ENCODE measurements around the gene NCOA1.

NCOA1 gene

DNA sequence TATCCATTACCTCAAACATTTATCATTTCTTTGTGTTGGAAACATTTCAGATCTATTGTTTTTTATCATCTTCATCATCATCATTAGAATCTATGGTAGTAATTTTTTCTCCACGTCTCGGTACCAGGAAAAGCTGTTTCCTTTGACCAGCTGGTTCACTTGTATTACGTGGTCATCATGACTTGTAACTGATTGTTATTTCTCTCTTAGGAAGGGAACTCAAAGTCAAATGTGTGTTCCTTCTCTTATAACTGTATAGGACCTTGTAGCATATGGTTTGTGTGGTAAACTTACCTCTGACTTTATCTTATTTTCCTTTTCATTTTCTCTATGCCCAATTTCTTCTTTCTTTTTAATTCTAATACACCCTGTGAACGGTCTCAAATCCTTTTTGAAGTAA, 16.5 kb downstream of the NCOA1 start:
- DNase-seq = no peak
- no peak for TF ChIP-seq GATA1 (IDR thresholded peaks at IDR 0.05; ENCODE audit: low read depth, low read length)
- TF ChIP-seq POLR2A (IDR thresholded peaks at IDR 0.05; ENCODE audit: low read length) = no peak

DNA sequence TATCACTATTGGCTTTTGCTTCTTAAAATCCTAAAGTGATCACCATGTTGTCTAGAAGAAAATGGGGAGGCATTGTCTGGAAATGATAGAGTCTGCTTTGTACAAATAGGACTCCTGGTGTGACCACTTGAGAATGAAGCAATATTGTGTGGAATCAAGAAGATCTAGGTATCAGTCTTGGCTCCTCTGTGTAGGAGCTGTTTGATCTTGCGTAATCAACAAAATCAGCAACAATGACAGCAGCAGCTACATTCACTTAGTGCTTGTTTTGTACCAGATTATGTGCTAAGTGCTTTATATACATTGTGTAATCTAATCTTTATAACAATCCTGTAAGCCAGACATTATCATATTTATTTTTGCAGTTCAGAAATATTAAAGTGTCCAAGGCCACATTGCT, 17.8 kb downstream of the NCOA1 start:
- DNase-seq = peak; percentile 28 to 59
- TF ChIP-seq GATA1 (IDR thresholded peaks at IDR 0.05; ENCODE audit: low read depth, low read length) (no peak), POLR2A (IDR thresholded peaks at IDR 0.05; ENCODE audit: low read length) (no peak)

DNA sequence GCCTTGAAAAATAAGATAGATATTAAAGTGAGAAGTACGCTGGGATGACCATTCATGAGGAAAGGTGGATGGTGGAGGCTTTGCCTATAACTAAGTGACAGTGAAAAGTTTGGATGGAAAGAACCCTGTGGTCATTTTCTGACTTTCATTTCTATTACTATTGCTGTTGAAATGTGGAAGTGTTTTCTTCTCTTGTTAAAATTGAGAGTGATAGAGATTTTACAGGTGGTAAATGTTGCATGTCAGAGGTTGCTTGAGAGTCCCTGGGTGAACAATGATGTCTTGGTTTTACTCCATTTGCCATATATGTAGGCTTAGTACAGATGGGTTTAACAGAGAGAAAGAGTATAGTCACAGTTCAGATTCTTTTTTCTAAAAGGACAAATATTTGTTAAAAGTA, 18.4 kb downstream of the NCOA1 start:
- no peak for TF ChIP-seq POLR2A (IDR thresholded peaks at IDR 0.05; ENCODE audit: low read length)
- no peak for TF ChIP-seq GATA1 (IDR thresholded peaks at IDR 0.05; ENCODE audit: low read depth, low read length)
- DNase-seq = no peak

DNA sequence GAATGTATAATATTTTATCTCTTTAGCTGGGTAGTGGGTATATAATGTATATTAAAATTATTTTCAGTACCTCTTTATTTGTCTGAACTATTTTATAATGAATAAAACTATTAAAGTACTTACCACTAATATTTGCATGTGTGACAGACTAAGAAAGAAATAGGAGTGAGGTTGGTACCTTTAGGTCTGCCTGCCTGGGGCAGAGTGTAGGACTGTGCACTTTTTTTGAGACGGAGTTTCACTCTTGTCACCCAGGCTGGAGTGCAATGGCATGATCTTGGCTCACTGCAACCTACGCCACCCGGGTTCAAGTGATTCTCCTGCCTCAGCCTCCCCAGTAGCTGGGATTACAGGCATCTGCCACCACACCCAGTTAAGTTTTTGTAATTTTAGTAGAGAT, 18.8 kb downstream of the NCOA1 start:
- no peak for TF ChIP-seq GATA1 (IDR thresholded peaks at IDR 0.05; ENCODE audit: low read depth, low read length)
- TF ChIP-seq POLR2A (IDR thresholded peaks at IDR 0.05; ENCODE audit: low read length) = no peak
- DNase-seq = no peak

DNA sequence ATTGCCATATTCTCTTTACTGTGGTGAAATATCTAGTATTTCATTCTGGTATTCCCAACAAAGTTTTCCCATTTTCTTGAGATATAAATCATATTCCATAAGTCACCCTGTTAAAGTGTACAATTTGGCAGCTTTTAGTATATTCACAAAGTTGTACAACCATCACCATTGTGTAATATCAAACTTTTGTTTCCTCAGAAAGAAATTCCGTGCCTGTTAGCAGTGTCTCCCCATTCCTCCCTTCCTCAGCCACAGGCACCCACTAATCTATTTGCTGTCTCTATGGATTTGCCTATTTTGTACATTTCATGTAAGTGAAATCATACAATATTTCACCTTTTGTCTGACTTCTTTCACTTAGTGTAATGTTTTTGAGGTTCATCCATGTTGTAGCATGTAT, 19.7 kb downstream of the NCOA1 start:
- no peak for TF ChIP-seq POLR2A (IDR thresholded peaks at IDR 0.05; ENCODE audit: low read length)
- TF ChIP-seq GATA1 (IDR thresholded peaks at IDR 0.05; ENCODE audit: low read depth, low read length) = no peak
- DNase-seq = no peak

DNA sequence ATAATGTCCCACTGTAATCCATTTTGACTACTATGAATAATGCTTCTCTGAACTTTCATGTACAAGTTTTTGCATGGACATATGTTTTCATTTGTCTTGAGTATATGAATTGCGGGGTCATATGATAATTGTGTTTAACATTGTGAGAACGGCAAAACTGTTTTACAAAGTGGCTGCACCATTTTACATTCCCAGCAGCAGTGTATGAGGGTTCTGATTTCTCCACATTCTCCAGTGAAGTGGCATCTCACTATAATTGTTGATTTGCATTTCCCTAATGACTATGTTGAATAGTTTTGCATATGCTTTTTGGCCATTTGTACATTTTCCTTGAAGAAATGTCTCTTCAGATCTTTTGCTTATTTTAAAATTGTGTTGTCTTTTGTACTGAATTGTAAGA, 20.1 kb downstream of the NCOA1 start:
- no peak for DNase-seq
- no peak for TF ChIP-seq POLR2A (IDR thresholded peaks at IDR 0.05; ENCODE audit: low read length)
- no peak for TF ChIP-seq GATA1 (IDR thresholded peaks at IDR 0.05; ENCODE audit: low read depth, low read length)

DNA sequence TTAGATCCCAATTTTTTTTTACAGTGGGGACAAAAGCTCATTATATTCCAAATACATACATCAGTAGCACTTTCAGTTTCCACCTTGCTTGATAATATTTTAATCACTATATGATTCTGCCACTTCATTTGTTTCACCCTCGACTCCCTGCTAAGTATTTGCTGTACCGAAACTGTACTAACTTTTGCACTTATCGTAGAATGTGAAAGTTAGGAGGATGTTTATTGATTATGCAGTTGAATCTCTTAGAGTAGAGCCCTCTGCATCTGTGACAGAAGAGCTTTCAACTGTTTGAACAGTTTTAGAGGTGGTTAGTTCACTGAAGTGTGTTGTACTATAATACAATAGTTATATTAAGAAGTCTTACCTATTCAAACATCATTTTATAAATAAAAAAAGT, 20.8 kb downstream of the NCOA1 start:
- TF ChIP-seq GATA1 (IDR thresholded peaks at IDR 0.05; ENCODE audit: low read depth, low read length) (no peak), POLR2A (IDR thresholded peaks at IDR 0.05; ENCODE audit: low read length) (no peak)
- no peak for DNase-seq

DNA sequence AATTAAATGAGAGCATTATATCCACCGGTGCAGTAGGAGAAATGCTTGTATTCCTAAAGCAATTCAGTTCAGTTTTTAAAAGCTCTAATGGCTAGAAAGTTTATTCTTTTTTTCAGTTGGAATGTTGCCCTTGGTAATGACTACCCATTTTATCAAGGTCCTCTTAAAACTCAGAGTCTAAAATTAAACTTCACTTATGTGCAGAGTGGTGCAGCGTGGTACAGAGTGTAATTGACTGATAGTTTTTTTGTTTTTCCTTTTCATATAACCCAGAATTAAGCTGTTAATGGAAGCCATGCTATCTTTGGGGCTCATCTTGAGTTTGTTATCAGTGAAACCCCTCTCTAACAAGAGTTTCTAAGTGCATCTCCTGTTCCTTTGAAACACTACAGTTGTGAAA, 21.4 kb downstream of the NCOA1 start:
- DNase-seq = peak; percentile 26 to 44
- TF ChIP-seq GATA1 (IDR thresholded peaks at IDR 0.05; ENCODE audit: low read depth, low read length) (no peak), POLR2A (IDR thresholded peaks at IDR 0.05; ENCODE audit: low read length) (no peak)

DNA sequence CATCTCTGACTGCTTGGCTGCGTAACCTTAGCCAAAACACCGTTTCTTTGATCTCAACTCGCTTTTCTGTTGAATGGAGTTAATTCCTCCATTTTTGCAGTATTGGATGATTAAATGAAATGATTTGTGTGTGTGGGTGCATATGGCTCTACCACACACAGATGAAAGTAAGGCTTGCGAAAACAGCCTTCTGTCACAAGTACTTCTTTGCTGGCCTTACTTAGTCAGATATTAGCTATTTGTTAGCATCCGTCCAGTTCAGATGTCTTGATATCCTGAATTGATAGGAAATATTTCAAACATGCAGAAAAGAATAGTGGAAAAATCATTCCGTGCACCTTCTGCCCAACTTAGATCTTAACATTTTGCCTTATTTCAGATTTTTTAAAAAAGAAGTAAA, 21.8 kb downstream of the NCOA1 start:
- TF ChIP-seq GATA1 (IDR thresholded peaks at IDR 0.05; ENCODE audit: low read depth, low read length) (no peak), POLR2A (IDR thresholded peaks at IDR 0.05; ENCODE audit: low read length) (no peak)
- DNase-seq = no peak

DNA sequence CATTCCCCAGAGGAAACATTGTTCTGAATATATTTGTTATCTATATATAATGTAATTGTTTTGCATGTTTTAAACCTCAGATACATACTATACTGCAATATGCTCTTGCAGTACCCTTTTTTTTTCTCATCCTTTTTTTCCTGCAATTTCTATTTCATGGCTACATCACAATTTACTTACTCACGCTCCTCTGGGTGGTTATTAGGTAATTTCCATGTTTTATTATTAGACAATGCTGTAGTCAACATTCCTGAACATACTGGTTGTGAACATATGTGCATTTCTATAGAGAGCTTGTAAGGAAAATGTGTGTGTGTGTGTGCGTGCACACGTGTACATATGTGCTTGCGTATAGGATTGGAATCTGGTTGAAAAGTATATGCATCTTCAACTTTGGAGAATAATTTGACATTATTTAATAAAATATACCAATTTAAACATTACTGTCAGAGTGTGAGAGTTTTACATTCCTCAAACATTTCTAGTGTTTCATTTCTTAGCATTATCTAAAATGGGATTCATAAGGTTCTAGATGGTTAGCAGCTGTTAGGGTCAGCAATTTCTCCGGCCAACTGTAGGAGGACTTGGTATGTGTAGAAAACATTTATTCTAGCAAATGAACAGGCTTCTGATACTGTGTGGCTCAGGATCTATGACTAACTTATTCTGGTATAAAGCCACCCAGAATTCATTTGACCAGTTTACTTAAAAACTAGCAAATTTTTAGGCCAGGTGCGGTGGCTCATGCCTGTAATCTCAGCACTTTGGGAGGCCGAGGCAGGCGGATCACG, 22.4 kb downstream of the NCOA1 start:
- no peak for DNase-seq
- TF ChIP-seq GATA1 (IDR thresholded peaks at IDR 0.05; ENCODE audit: low read depth, low read length) = no peak
- TF ChIP-seq POLR2A (IDR thresholded peaks at IDR 0.05; ENCODE audit: low read length) = no peak

DNA sequence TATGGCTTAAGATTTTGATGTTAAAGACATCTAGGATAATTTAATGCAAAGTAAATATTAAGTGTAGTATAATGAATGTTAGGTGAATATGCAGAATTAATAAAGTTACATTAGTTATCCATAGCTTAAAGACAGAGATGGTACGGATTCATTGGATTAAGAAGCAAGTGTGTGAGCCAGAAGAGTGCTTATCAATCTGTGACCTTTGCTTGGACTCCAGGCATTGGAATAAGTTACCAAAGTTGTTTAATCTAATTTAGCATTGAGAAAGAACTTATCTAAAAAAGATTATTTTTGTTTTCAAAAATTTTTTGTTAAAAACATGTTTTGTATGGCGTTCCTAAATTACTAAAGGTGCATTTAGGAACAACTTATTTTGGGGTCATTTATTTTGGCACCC, 23.8 kb downstream of the NCOA1 start:
- DNase-seq = no peak
- no peak for TF ChIP-seq POLR2A (IDR thresholded peaks at IDR 0.05; ENCODE audit: low read length)
- TF ChIP-seq GATA1 (IDR thresholded peaks at IDR 0.05; ENCODE audit: low read depth, low read length) = no peak

DNA sequence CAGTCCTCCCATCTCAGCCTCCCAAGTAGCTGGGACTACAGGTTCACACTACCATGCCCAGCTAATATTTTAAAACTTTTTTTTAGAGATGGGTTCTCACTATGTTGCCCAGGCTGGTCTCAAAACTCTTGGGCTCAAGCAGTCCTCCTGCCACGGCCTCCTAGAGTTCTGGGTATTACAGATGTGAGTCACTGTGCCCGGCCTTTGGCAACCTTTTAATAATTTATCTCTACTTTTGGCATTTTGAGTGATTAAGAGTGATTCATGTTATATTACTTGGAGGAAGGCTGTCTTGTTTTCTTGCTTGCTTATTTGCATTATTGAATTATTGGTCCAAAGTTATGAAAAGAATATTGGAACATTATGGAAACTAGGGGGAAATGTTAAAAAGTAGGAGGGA, 24.3 kb downstream of the NCOA1 start:
- TF ChIP-seq GATA1 (IDR thresholded peaks at IDR 0.05; ENCODE audit: low read depth, low read length) (no peak), POLR2A (IDR thresholded peaks at IDR 0.05; ENCODE audit: low read length) (no peak)
- peak; percentile 17 to 41 for DNase-seq

DNA sequence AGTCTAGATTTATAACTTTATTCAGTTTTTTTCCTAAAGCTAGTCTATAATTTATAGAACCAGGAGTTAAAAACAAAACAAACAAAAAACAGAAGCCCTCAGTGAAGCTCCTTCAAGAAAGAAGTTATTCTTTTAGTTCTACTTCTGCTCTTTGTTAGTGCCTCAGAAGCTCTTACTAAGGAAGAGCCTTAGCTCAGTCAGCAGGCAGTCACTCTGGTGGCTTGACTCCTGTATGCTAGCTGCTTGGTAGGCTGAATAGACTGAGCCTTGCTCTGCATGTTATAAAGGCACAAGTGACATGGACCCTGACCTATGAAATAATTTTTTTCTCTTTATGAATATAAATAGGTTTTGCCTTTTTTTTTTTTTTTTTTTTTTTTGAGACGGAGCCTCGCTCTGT, 24.8 kb downstream of the NCOA1 start:
- TF ChIP-seq GATA1 (IDR thresholded peaks at IDR 0.05; ENCODE audit: low read depth, low read length) = no peak
- TF ChIP-seq POLR2A (IDR thresholded peaks at IDR 0.05; ENCODE audit: low read length) = no peak
- peak; percentile 16 to 21 for DNase-seq

DNA sequence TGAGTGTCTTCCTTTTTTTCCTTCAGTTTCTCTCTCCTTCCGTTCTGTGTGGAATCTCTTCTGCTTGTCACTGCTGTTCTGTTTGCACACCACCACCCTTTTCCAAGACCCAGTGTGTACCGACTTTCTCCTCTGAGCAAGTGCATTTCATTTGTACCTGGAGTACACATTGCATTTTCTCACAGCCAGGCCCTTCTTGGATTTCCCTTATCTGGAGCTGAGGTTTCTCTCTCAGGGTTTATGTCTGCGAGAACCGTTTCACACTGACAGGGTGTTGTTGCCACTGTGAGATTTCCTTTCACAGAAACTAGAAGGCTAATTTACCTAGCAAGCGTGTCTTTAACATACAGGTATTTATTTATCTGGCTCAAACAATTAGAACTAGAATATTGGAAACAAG, 26.2 kb downstream of the NCOA1 start:
- DNase-seq = peak; percentile 17 to 42
- TF ChIP-seq POLR2A (IDR thresholded peaks at IDR 0.05; ENCODE audit: low read length) = no peak
- no peak for TF ChIP-seq GATA1 (IDR thresholded peaks at IDR 0.05; ENCODE audit: low read depth, low read length)

DNA sequence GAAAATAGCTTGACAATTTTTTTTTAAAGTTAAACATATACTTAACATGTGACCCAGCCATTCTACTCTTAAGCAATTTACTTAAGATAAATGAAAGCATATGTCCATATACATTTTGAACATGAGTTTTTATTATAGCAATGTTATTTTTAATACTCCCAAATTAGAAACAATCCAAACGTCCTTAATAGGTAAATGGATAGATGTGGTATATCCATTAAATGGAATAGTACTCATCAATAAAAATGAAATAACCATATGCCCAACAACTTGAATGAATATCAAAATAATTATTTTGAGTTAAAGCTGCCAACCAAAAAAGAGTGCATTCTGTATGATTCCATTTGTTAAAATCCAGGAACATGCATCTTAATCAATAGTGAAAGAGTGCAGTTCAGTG, 29.1 kb downstream of the NCOA1 start:
- TF ChIP-seq POLR2A (IDR thresholded peaks at IDR 0.05; ENCODE audit: low read length) (no peak), GATA1 (IDR thresholded peaks at IDR 0.05; ENCODE audit: low read depth, low read length) (no peak)
- no peak for DNase-seq
